ENCODE results near the gene CASTOR2. TPM values are rescaled to one million over a fixed set of nuclear protein-coding genes. Genes with fewer than 3 reads are reported as not detected.

The CASTOR2 gene
- total RNA-seq, 1 experiment from 2014 or later = 1.2 TPM

- Histone ChIP-seq H3K36me3 (no peaks in the 10 kb centered on the region), H3K9me3 (no peaks in the 10 kb centered on the region), H3K4me3 (no peak overlapping the region), H3K27me3 (no peaks in the 10 kb centered on the region)
- DNase-seq = no peak
Observed at GRCh38 chr7:75039709-75040108, 75.2 kb downstream of the CASTOR2 start.

- H3K36me3 ChIP-seq = no peaks in the 10 kb centered on the region; the same call in 1 of the 2 replicates
- no peak for DNase-seq
- no peaks in the 10 kb centered on the region for H3K27me3 ChIP-seq
- no peak overlapping the region for H3K4me3 ChIP-seq
- H3K9me3 ChIP-seq = no peaks in the 10 kb centered on the region
Observed at GRCh38 chr7:75040512-75040911, 76.0 kb downstream of the CASTOR2 start.

- no peaks in the 10 kb centered on the region for H3K9me3 ChIP-seq
- H3K36me3 ChIP-seq = peaks cover 7% of the 10 kb centered on the region
Observed at GRCh38 chr7:75042286-75042685, 77.8 kb downstream of the CASTOR2 start.

GRCh38 chr7:75042831-75043703, 78.6 kb downstream of the CASTOR2 start:
- Histone ChIP-seq H3K4me3 (no peak overlapping the region), H3K36me3 (peaks cover 7% of the 10 kb centered on the region), H3K9me3 (no peaks in the 10 kb centered on the region), H3K27me3 (no peaks in the 10 kb centered on the region)
- no peak for DNase-seq

More at GRCh38 chr7:75042286-75042685, 77.8 kb downstream of the CASTOR2 start:
- Histone ChIP-seq H3K4me3 (no peak overlapping the region), H3K27me3 (no peaks in the 10 kb centered on the region)
- no peak for DNase-seq

GRCh38 chr7:75045881-75046280, 81.4 kb downstream of the CASTOR2 start:
- H3K27me3 ChIP-seq = no peaks in the 10 kb centered on the region
- no peak for DNase-seq

GRCh38 chr7:75048435-75049379, 84.2 kb downstream of the CASTOR2 start:
- no peak for DNase-seq
- Histone ChIP-seq H3K36me3 (peaks cover 7% of the 10 kb centered on the region), H3K9me3 (no peaks in the 10 kb centered on the region), H3K27me3 (no peaks in the 10 kb centered on the region), H3K4me3 (no peak overlapping the region)

More at GRCh38 chr7:75045881-75046280, 81.4 kb downstream of the CASTOR2 start:
- Histone ChIP-seq H3K4me3 (no peak overlapping the region), H3K36me3 (peaks cover 7% of the 10 kb centered on the region), H3K9me3 (no peaks in the 10 kb centered on the region)

GRCh38 chr7:75049817-75050216, 85.3 kb downstream of the CASTOR2 start:
- no peak overlapping the region for H3K4me3 ChIP-seq
- peaks cover 15% of the 10 kb centered on the region for H3K36me3 ChIP-seq
- no peak for DNase-seq
- H3K27me3 ChIP-seq = no peaks in the 10 kb centered on the region
- no peaks in the 10 kb centered on the region for H3K9me3 ChIP-seq

- Histone ChIP-seq H3K9me3 (no peaks in the 10 kb centered on the region), H3K36me3 (peaks cover 22% of the 10 kb centered on the region), H3K4me3 (no peak overlapping the region), H3K27me3 (no peaks in the 10 kb centered on the region)
- no peak for DNase-seq
Observed at GRCh38 chr7:75050501-75050900, 86.0 kb downstream of the CASTOR2 start.

- peak; percentile 89 for DNase-seq
- no peaks in the 10 kb centered on the region for H3K9me3 ChIP-seq
- peaks cover 35% of the 10 kb centered on the region for H3K36me3 ChIP-seq
- no peak overlapping the region for H3K4me3 ChIP-seq
- no peaks in the 10 kb centered on the region for H3K27me3 ChIP-seq
Observed at GRCh38 chr7:75054744-75055143, 90.2 kb downstream of the CASTOR2 start.

GRCh38 chr7:75055155-75055554, 90.7 kb downstream of the CASTOR2 start:
- Histone ChIP-seq H3K27me3 (no peaks in the 10 kb centered on the region), H3K4me3 (no peak overlapping the region), H3K36me3 (peaks cover 38% of the 10 kb centered on the region), H3K9me3 (no peaks in the 10 kb centered on the region)
- DNase-seq = no peak

GRCh38 chr7:75055830-75056772, 91.6 kb downstream of the CASTOR2 start:
- H3K4me3 ChIP-seq = no peak overlapping the region
- peaks cover 38% of the 10 kb centered on the region for H3K36me3 ChIP-seq
- peak; percentile 26 for DNase-seq

GRCh38 chr7:75058406-75058805, 93.9 kb downstream of the CASTOR2 start:
- H3K36me3 ChIP-seq = peaks cover 38% of the 10 kb centered on the region
- DNase-seq = no peak
- no peak overlapping the region for H3K4me3 ChIP-seq
- no peaks in the 10 kb centered on the region for H3K27me3 ChIP-seq
- H3K9me3 ChIP-seq = no peaks in the 10 kb centered on the region

More at GRCh38 chr7:75055830-75056772, 91.6 kb downstream of the CASTOR2 start:
- no peaks in the 10 kb centered on the region for H3K27me3 ChIP-seq
- no peaks in the 10 kb centered on the region for H3K9me3 ChIP-seq

- peaks cover 6% of the 10 kb centered on the region for H3K36me3 ChIP-seq
- no peak for DNase-seq
- no peaks in the 10 kb centered on the region for H3K27me3 ChIP-seq
- no peak overlapping the region for H3K4me3 ChIP-seq
- H3K9me3 ChIP-seq = no peaks in the 10 kb centered on the region
Observed at GRCh38 chr7:75064291-75064690, 99.8 kb downstream of the CASTOR2 start.

- H3K36me3 ChIP-seq = peaks cover 7% of the 10 kb centered on the region
- no peaks in the 10 kb centered on the region for H3K27me3 ChIP-seq
- H3K9me3 ChIP-seq = no peaks in the 10 kb centered on the region
- no peak overlapping the region for H3K4me3 ChIP-seq
- no peak for DNase-seq
Observed at GRCh38 chr7:75064801-75065200, 100.3 kb downstream of the CASTOR2 start.

- Histone ChIP-seq H3K36me3 (peaks cover 6% of the 10 kb centered on the region), H3K4me3 (no peak overlapping the region), H3K9me3 (no peaks in the 10 kb centered on the region), H3K27me3 (no peaks in the 10 kb centered on the region)
- no peak for DNase-seq
Observed at GRCh38 chr7:75066521-75066920, 102.0 kb downstream of the CASTOR2 start.

- peak overlapping the region; percentile 71 for H3K4me3 ChIP-seq
- peaks cover 4% of the 10 kb centered on the region for H3K36me3 ChIP-seq
- no peaks in the 10 kb centered on the region for H3K9me3 ChIP-seq
- no peaks in the 10 kb centered on the region for H3K27me3 ChIP-seq
- no peak for DNase-seq
Observed at GRCh38 chr7:75072981-75073283, 108.4 kb downstream of the CASTOR2 start.

Data from MG63 (cell line).